GM18861 (cell line): ENCODE measurements around the gene CCDC88B.

Source experiments
- ATAC-seq: cut with Tn5 transposase; IDR thresholded peaks from one replicate; pipeline ENCODE4 v1.9.1; 2021; ENCODE audit not compliant: unreplicated experiment

Gene CCDC88B

GRCh38 chr11:64339754-64340408 lies at the start of gene CCDC88B:
CCDC88B (plus strand) TSS chr11:64340204; CDS start chr11:64340267, 63 bp downstream.
- peak; percentile 32 for ATAC-seq

- no peak for ATAC-seq
These were observed 49.4 kb upstream of the CCDC88B start for GRCh38 chr11:64290352-64291261.

- ATAC-seq, result no peak
These were observed 48.7 kb upstream of the CCDC88B start, which contains the start of gene KCNK4 for GRCh38 chr11:64291262-64291751. KCNK4 (plus strand) TSS chr11:64291302; CDS start chr11:64293019, 1,717 bp downstream.

- no peak for ATAC-seq
These were observed 48.1 kb upstream of the CCDC88B start for GRCh38 chr11:64291752-64292459.

- ATAC-seq, result no peak
These were observed 47.3 kb upstream of the CCDC88B start for GRCh38 chr11:64292460-64293254.

- no peak for ATAC-seq
These were observed 45.2 kb upstream of the CCDC88B start for GRCh38 chr11:64294774-64295173.

GRCh38 chr11:64295760-64296159 lies 44.2 kb upstream of the CCDC88B start:
- no peak for ATAC-seq

GRCh38 chr11:64296236-64296635 lies 43.8 kb upstream of the CCDC88B start:
- no peak for ATAC-seq

- no peak for ATAC-seq
These were observed 42.9 kb upstream of the CCDC88B start for GRCh38 chr11:64296830-64297698.

GRCh38 chr11:64297699-64298358 lies 42.2 kb upstream of the CCDC88B start:
- no peak for ATAC-seq

GRCh38 chr11:64298966-64299846 lies 40.8 kb upstream of the CCDC88B start:
- no peak for ATAC-seq

GRCh38 chr11:64299847-64300648 lies 40.0 kb upstream of the CCDC88B start, which contains the start of gene CATSPERZ:
CATSPERZ (plus strand) TSS chr11:64300358; CDS start chr11:64300411, 53 bp downstream.
- ATAC-seq, result no peak

GRCh38 chr11:64303109-64304031 lies 36.6 kb upstream of the CCDC88B start:
- no peak for ATAC-seq

- no peak for ATAC-seq
These were observed 36.0 kb upstream of the CCDC88B start for GRCh38 chr11:64304032-64304315.

- ATAC-seq, result peak; percentile 22
These were observed 35.5 kb upstream of the CCDC88B start for GRCh38 chr11:64304316-64305072.
